Progenitor cell of endocrine pancreas (in vitro differentiated cells): Measurements from ENCODE around the gene S100G. TPM values are rescaled to one million over a fixed set of nuclear protein-coding genes. Genes with fewer than 3 reads are reported as not detected.
"Not testable (repeated sequence)": the region's sequence is repeated elsewhere in the genome, so short reads cannot be mapped to it uniquely, and the experiment has no call there.

Source experiments
- DNase-seq: peaks from one replicate; pipeline ENCODE4 v3.0.0; 2021; ENCODE audit warnings: low spot score; ENCODE audit not compliant: unreplicated experiment
- H3K27ac Mint-ChIP-seq: 2 replicates; pipeline ENCODE4 v1.8.0; 2021; ENCODE audit warnings: mild to moderate bottlenecking, moderate library complexity, mixed read lengths
- H3K27me3 Mint-ChIP-seq: 2 replicates; pipeline ENCODE4 v1.8.0; 2021; ENCODE audit warnings: mixed read lengths
- H3K36me3 Mint-ChIP-seq: 2 replicates; pipeline ENCODE4 v1.8.0; 2022; ENCODE audit warnings: mixed read lengths; ENCODE audit not compliant: insufficient read depth
- H3K4me1 Mint-ChIP-seq: 2 replicates; pipeline ENCODE4 v1.8.0; 2021; ENCODE audit warnings: low read depth, mixed read lengths
- H3K4me3 Mint-ChIP-seq: 2 replicates; pipeline ENCODE4 v1.8.0; 2021; ENCODE audit warnings: low read depth, mild to moderate bottlenecking, moderate library complexity, mixed read lengths
- H3K9me3 Mint-ChIP-seq: 2 replicates; pipeline ENCODE4 v1.8.0; 2021; ENCODE audit warnings: low read depth, mixed read lengths
- CTCF ChIP-seq: fragments of 200-600 bp; sonication (generic); IDR thresholded peaks from one replicate; pipeline ENCODE4 v1.5.0; 2021; ENCODE audit warnings: antibody characterized with exemption, mild to moderate bottlenecking; ENCODE audit not compliant: unreplicated experiment
- long read RNA-seq: library from polyadenylated mRNA; unstranded; transcript quantifications from one replicate; pipeline ENCODE4 v2.0.0, GENCODE V29; 2020
- total RNA-seq: library from RNA; stranded (reverse); gene quantifications from 2 replicates; pipeline ENCODE4 v1.2.1, GENCODE V29; 2021

The S100G gene, protein sequence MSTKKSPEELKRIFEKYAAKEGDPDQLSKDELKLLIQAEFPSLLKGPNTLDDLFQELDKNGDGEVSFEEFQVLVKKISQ
- not detected in 2 replicates for total RNA-seq
- long read RNA-seq, partial matches to known transcripts = 0 of 1 reads
- long read RNA-seq, other reads (novel, unspliced or antisense) = 1 of 1 reads

DNA sequence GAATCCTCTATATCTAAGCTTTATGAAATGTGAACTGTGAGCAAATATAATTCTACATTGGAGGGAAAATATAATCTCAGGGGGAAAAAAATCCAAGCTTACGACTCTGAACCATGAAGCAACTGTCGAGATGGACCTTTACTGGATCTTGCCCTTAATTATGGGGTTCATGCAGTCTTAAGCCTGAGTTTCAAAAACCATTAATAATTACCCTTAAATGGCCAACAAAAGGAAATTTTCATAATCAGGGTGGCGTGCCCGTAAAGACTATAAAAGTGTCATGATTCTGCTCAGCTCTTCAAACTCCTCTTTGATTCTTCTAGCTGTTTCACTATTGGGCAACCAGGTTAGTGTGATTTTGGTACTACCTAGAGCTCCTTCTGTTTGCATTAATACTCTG is at the start of gene S100G:
TSS of gene S100G (plus strand) at position 301 of the 400 bp plus-strand sequence. CDS start 849 bp downstream, outside the sequence.
- TF ChIP-seq CTCF = no peak

GRCh38 chrX:16601885-16602284 is 48.1 kb upstream of the S100G start:
- no peak overlapping the region for H3K4me3 Mint-ChIP-seq
- peaks cover 8% of the 10 kb centered on the region for H3K9me3 Mint-ChIP-seq
- H3K4me1 Mint-ChIP-seq = peaks cover 20% of the 10 kb centered on the region
- DNase-seq = no peak
- H3K27me3 Mint-ChIP-seq = no peaks in the 10 kb centered on the region
- peak overlapping the region; percentile 76 for H3K27ac Mint-ChIP-seq
- peaks cover 68% of the 10 kb centered on the region for H3K36me3 Mint-ChIP-seq
- TF ChIP-seq CTCF = no peak

More for the DNA sequence above, at the start of gene S100G:
- H3K9me3 Mint-ChIP-seq = no peaks in the 10 kb centered on the region
- H3K27me3 Mint-ChIP-seq = no peaks in the 10 kb centered on the region
- H3K4me1 Mint-ChIP-seq = peaks cover 24% of the 10 kb centered on the region
- DNase-seq = no peak
- peaks cover 27% of the 10 kb centered on the region for H3K36me3 Mint-ChIP-seq
- peak within 1 kb of the TSS; percentile 43 for H3K27ac Mint-ChIP-seq
- no peak within 1 kb of the TSS for H3K4me3 Mint-ChIP-seq

GRCh38 chrX:16603235-16603634 is 46.7 kb upstream of the S100G start:
- not testable (repeated sequence) for H3K9me3 Mint-ChIP-seq, H3K27ac Mint-ChIP-seq, DNase-seq, H3K4me3 Mint-ChIP-seq, H3K27me3 Mint-ChIP-seq
- peaks cover 20% of the 10 kb centered on the region for H3K4me1 Mint-ChIP-seq
- peaks cover 64% of the 10 kb centered on the region for H3K36me3 Mint-ChIP-seq

DNA sequence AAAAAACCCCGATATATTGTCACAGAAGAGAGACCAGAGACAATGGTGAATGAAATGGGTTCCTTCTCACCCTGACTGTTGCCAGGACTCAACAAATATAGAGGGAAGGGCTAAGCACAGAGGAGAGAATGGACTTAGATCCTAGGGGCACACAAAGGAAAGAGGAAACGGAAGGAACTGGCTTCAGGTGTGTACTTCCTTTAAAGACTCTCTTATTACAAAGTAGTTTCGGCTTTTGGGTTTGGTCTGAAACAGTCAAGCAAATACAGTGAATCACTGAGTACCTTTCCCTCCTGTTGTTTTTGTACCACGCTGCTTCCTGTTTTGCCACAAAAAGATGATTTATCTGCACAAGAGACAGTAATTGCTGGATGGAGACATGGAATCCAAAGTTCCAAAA is 46.1 kb upstream of the S100G start:
- TF ChIP-seq CTCF = no peak
- H3K36me3 Mint-ChIP-seq = peaks cover 64% of the 10 kb centered on the region
- H3K27me3 Mint-ChIP-seq = no peaks in the 10 kb centered on the region
- DNase-seq = no peak
- peak overlapping the region; percentile 66 for H3K27ac Mint-ChIP-seq
- no peak overlapping the region for H3K4me3 Mint-ChIP-seq
- H3K4me1 Mint-ChIP-seq = peaks cover 20% of the 10 kb centered on the region
- H3K9me3 Mint-ChIP-seq = peaks cover 5% of the 10 kb centered on the region

DNA sequence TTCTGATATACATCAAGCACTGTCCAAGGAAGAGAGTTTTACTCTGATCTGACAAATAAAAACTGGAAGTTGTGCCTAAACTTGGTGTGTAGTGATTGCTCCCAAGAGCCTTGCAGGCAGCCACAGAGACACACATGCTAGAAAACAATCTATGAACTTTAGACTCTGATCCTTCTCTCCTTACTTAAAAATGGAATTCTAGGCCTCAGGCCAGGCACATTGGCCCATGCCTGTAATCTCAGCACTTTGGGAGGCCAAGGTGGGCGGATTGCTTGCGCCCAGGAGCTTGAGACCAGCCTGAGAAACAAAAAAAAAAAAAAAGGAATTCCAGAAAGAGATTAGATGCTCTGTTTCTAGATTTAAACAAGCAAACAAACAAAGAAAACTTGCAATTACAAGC is 45.6 kb upstream of the S100G start:
- no peak for TF ChIP-seq CTCF
- no peak for DNase-seq
- H3K27ac Mint-ChIP-seq = peak overlapping the region; percentile 66
- no peaks in the 10 kb centered on the region for H3K27me3 Mint-ChIP-seq
- H3K4me1 Mint-ChIP-seq = peaks cover 20% of the 10 kb centered on the region
- H3K9me3 Mint-ChIP-seq = peaks cover 2% of the 10 kb centered on the region
- H3K4me3 Mint-ChIP-seq = no peak overlapping the region
- peaks cover 60% of the 10 kb centered on the region for H3K36me3 Mint-ChIP-seq

DNA sequence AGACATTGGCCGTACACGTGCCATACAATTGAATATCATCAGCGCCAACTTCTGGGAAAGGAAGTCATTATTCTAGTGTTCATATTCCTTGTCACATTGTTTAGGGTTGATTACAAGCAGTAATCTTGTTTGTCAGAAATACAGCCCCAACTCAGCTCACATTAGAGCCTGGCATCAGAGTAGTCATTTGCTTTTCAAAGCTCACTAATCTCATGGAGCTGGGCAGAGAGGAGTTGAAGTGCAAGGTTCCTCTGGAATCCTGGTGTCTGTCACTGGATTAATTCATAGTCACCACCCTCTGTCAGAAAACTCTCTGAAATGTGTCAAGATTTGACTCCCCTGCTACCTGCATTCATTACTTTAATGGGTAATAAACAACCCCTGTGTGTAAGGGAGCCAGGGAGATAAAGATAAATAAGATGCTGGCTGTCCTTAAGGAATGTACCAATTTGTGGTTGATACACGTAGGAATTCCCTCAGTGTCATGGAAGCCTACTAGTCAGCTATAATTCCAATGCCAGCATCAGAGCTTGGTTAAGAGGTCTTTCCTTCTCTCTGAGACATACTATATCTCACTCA is 43.7 kb upstream of the S100G start:
- peak overlapping the region; percentile 73 for H3K27ac Mint-ChIP-seq
- peaks cover 20% of the 10 kb centered on the region for H3K4me1 Mint-ChIP-seq
- peaks cover 2% of the 10 kb centered on the region for H3K9me3 Mint-ChIP-seq
- H3K27me3 Mint-ChIP-seq = no peaks in the 10 kb centered on the region
- no peak for DNase-seq
- H3K4me3 Mint-ChIP-seq = no peak overlapping the region
- no peak for TF ChIP-seq CTCF
- peaks cover 57% of the 10 kb centered on the region for H3K36me3 Mint-ChIP-seq
